NCI-H526 (cell line): ENCODE measurements around the gene GJE1.
"Not testable (repeated sequence)": the region's sequence is repeated elsewhere in the genome, so short reads cannot be mapped to it uniquely, and the experiment has no call there.

Source experiments
- DNase-seq, 2 experiments: peaks; one replicate each; lab custom pipeline; 2025; lab: John Stamatoyannopoulos, UW

The GJE1 gene

GRCh38 chr6:142132625-142133024 is at the start of gene GJE1:
TSS of gene GJE1 (plus strand) at chr6:142132925. CDS start at chr6:142133159, 234 bp downstream.
- DNase-seq = no peak

- DNase-seq = no peak
Observed at GRCh38 chr6:142087950-142088857, 44.5 kb upstream of the GJE1 start.

GRCh38 chr6:142088858-142089216 is 43.9 kb upstream of the GJE1 start:
- DNase-seq = peak in 1 of 2 experiments; percentile 31

- DNase-seq = not testable (repeated sequence)
Observed at GRCh38 chr6:142104820-142105219, 27.9 kb upstream of the GJE1 start.

GRCh38 chr6:142110820-142111219 is 21.9 kb upstream of the GJE1 start:
- not testable (repeated sequence) for DNase-seq

- peak; percentile 49 to 86 for DNase-seq
Observed at GRCh38 chr6:142112451-142113061, 20.2 kb upstream of the GJE1 start.

- DNase-seq = no peak
Observed at GRCh38 chr6:142117366-142117765, 15.4 kb upstream of the GJE1 start.

- DNase-seq = no peak
Observed at GRCh38 chr6:142118328-142118727, 14.4 kb upstream of the GJE1 start.

- no peak for DNase-seq
Observed at GRCh38 chr6:142118925-142119324, 13.8 kb upstream of the GJE1 start.

GRCh38 chr6:142121342-142121741 is 11.4 kb upstream of the GJE1 start:
- no peak for DNase-seq

- no peak for DNase-seq
Observed at GRCh38 chr6:142130814-142131213, 1.9 kb upstream of the GJE1 start.

- DNase-seq = no peak
Observed at GRCh38 chr6:142138876-142139275, 6.2 kb downstream of the GJE1 start.

- not testable (repeated sequence) for DNase-seq
Observed at GRCh38 chr6:142141531-142141930, 8.8 kb downstream of the GJE1 start.

- DNase-seq = peak; percentile 98 to 99
Observed at GRCh38 chr6:142146828-142147662, 14.3 kb downstream of the GJE1 start, which contains the start of the genes NMBR and VTA1. TSS of gene NMBR (minus strand) at chr6:142147122. CDS start at chr6:142088658, 58,464 bp downstream. TSS of gene VTA1 (plus strand) at chr6:142147263. CDS start at chr6:142147288, 25 bp downstream.

- DNase-seq = no peak
Observed at GRCh38 chr6:142152746-142153145, 20.0 kb downstream of the GJE1 start.

- DNase-seq = no peak
Observed at GRCh38 chr6:142153196-142153595, 20.5 kb downstream of the GJE1 start.

GRCh38 chr6:142154336-142154735 is 21.6 kb downstream of the GJE1 start:
- no peak for DNase-seq

GRCh38 chr6:142155091-142155490 is 22.4 kb downstream of the GJE1 start:
- DNase-seq = no peak

GRCh38 chr6:142155895-142156757 is 23.4 kb downstream of the GJE1 start:
- peak; percentile 81 to 86 for DNase-seq

- not testable (repeated sequence) for DNase-seq
Observed at GRCh38 chr6:142156758-142157068, 24.0 kb downstream of the GJE1 start.

GRCh38 chr6:142162780-142163179 is 30.1 kb downstream of the GJE1 start:
- no peak for DNase-seq
